Measurements from ENCODE around the gene FCHSD1. TPM values are rescaled to one million over a fixed set of nuclear protein-coding genes. Genes with fewer than 3 reads are reported as not detected.

FCHSD1 gene
- total RNA-seq, 1 experiment from 2014 or later = 17.3 TPM

- Histone ChIP-seq H3K36me3 (replicated peaks; ENCODE audit: control insufficient read depth, insufficient read depth, low read length) (peaks cover 5% of the 10 kb centered on the region), H3K4me3 (ENCODE audit: insufficient read depth, low read depth, low read length) (no peak overlapping the region), H3K27me3 (ENCODE audit: control insufficient read depth, insufficient read depth, low read length) (peaks cover 6% of the 10 kb centered on the region)
- peak; percentile 70 for DNase-seq
Observed at GRCh38 chr5:141641634-141642267, 9.5 kb downstream of the FCHSD1 start.

- DNase-seq = no peak
- Histone ChIP-seq H3K36me3 (replicated peaks; ENCODE audit: control insufficient read depth, insufficient read depth, low read length) (peaks cover 4% of the 10 kb centered on the region), H3K27me3 (ENCODE audit: control insufficient read depth, insufficient read depth, low read length) (peaks cover 6% of the 10 kb centered on the region), H3K4me3 (ENCODE audit: insufficient read depth, low read depth, low read length) (no peak overlapping the region)
Observed at GRCh38 chr5:141640698-141641097, 10.5 kb downstream of the FCHSD1 start.

- H3K27me3 ChIP-seq (ENCODE audit: control insufficient read depth, insufficient read depth, low read length) = peaks cover 6% of the 10 kb centered on the region
- no peak overlapping the region for H3K4me3 ChIP-seq (ENCODE audit: insufficient read depth, low read depth, low read length)
- peaks cover 2% of the 10 kb centered on the region for H3K36me3 ChIP-seq (replicated peaks; ENCODE audit: control insufficient read depth, insufficient read depth, low read length)
- peak; percentile 42 for DNase-seq
Observed at GRCh38 chr5:141640051-141640415, 11.2 kb downstream of the FCHSD1 start.

GRCh38 chr5:141639357-141640050 is 11.7 kb downstream of the FCHSD1 start:
- Histone ChIP-seq H3K4me3 (ENCODE audit: insufficient read depth, low read depth, low read length) (no peak overlapping the region), H3K36me3 (replicated peaks; ENCODE audit: control insufficient read depth, insufficient read depth, low read length) (peaks cover 2% of the 10 kb centered on the region), H3K27me3 (ENCODE audit: control insufficient read depth, insufficient read depth, low read length) (peaks cover 6% of the 10 kb centered on the region)
- DNase-seq = peak; percentile 39

- no peak for DNase-seq
- peaks cover 6% of the 10 kb centered on the region for H3K27me3 ChIP-seq (ENCODE audit: control insufficient read depth, insufficient read depth, low read length)
- no peak overlapping the region for H3K4me3 ChIP-seq (ENCODE audit: insufficient read depth, low read depth, low read length)
- peaks cover 2% of the 10 kb centered on the region for H3K36me3 ChIP-seq (replicated peaks; ENCODE audit: control insufficient read depth, insufficient read depth, low read length)
Observed at GRCh38 chr5:141638771-141639170, 12.4 kb downstream of the FCHSD1 start.

GRCh38 chr5:141637767-141638419 is 13.3 kb downstream of the FCHSD1 start:
- Histone ChIP-seq H3K27me3 (ENCODE audit: control insufficient read depth, insufficient read depth, low read length) (peaks cover 6% of the 10 kb centered on the region), H3K4me3 (ENCODE audit: insufficient read depth, low read depth, low read length) (peak overlapping the region; percentile 84), H3K36me3 (replicated peaks; ENCODE audit: control insufficient read depth, insufficient read depth, low read length) (peaks cover 2% of the 10 kb centered on the region)
- peak; percentile 97 for DNase-seq

GRCh38 chr5:141637123-141637766 is 14.0 kb downstream of the FCHSD1 start:
- Histone ChIP-seq H3K27me3 (ENCODE audit: control insufficient read depth, insufficient read depth, low read length) (peaks cover 6% of the 10 kb centered on the region), H3K4me3 (ENCODE audit: insufficient read depth, low read depth, low read length) (peak overlapping the region; percentile 84), H3K36me3 (replicated peaks; ENCODE audit: control insufficient read depth, insufficient read depth, low read length) (peaks cover 2% of the 10 kb centered on the region)
- DNase-seq = peak; percentile 88

- Histone ChIP-seq H3K36me3 (replicated peaks; ENCODE audit: control insufficient read depth, insufficient read depth, low read length) (peaks cover 2% of the 10 kb centered on the region), H3K27me3 (ENCODE audit: control insufficient read depth, insufficient read depth, low read length) (peaks cover 6% of the 10 kb centered on the region), H3K4me3 (ENCODE audit: insufficient read depth, low read depth, low read length) (peak within 1 kb of the TSS; percentile 84)
- DNase-seq = peak; percentile 99
Observed at GRCh38 chr5:141636413-141637122, 14.7 kb downstream of the FCHSD1 start, which contains the start of the genes HDAC3 and RELL2. Gene HDAC3, minus strand, starts transcription at chr5:141636849. Its CDS starts 59 bp downstream, at chr5:141636790. Gene RELL2, plus strand, starts transcription at chr5:141636997. Its CDS starts 1,229 bp downstream, at chr5:141638226.

GRCh38 chr5:141636106-141636412 is 15.2 kb downstream of the FCHSD1 start:
- no peak for DNase-seq
- peak overlapping the region; percentile 84 for H3K4me3 ChIP-seq (ENCODE audit: insufficient read depth, low read depth, low read length)
- no peaks in the 10 kb centered on the region; the same call in none of the 2 replicates for H3K36me3 ChIP-seq (replicated peaks; ENCODE audit: control insufficient read depth, insufficient read depth, low read length)
- H3K27me3 ChIP-seq (ENCODE audit: control insufficient read depth, insufficient read depth, low read length) = peaks cover 6% of the 10 kb centered on the region

GRCh38 chr5:141635646-141636045 is 15.6 kb downstream of the FCHSD1 start:
- peaks cover 6% of the 10 kb centered on the region for H3K27me3 ChIP-seq (ENCODE audit: control insufficient read depth, insufficient read depth, low read length)

GRCh38 chr5:141634720-141635119 is 16.5 kb downstream of the FCHSD1 start:
- Histone ChIP-seq H3K27me3 (ENCODE audit: control insufficient read depth, insufficient read depth, low read length) (peaks cover 6% of the 10 kb centered on the region), H3K36me3 (replicated peaks; ENCODE audit: control insufficient read depth, insufficient read depth, low read length) (no peaks in the 10 kb centered on the region; the same call in none of the 2 replicates), H3K4me3 (ENCODE audit: insufficient read depth, low read depth, low read length) (no peak overlapping the region)
- DNase-seq = no peak

More at GRCh38 chr5:141635646-141636045, 15.6 kb downstream of the FCHSD1 start:
- H3K4me3 ChIP-seq (ENCODE audit: insufficient read depth, low read depth, low read length) = peak overlapping the region; percentile 84; the same call in 1 of the 2 replicates
- DNase-seq = no peak
- no peaks in the 10 kb centered on the region; the same call in none of the 2 replicates for H3K36me3 ChIP-seq (replicated peaks; ENCODE audit: control insufficient read depth, insufficient read depth, low read length)

- Histone ChIP-seq H3K27me3 (ENCODE audit: control insufficient read depth, insufficient read depth, low read length) (peaks cover 6% of the 10 kb centered on the region), H3K4me3 (ENCODE audit: insufficient read depth, low read depth, low read length) (no peak overlapping the region), H3K36me3 (replicated peaks; ENCODE audit: control insufficient read depth, insufficient read depth, low read length) (peaks cover 3% of the 10 kb centered on the region)
- no peak for DNase-seq
Observed at GRCh38 chr5:141633871-141634561, 17.2 kb downstream of the FCHSD1 start.

GRCh38 chr5:141632650-141633049 is 18.6 kb downstream of the FCHSD1 start:
- no peak for DNase-seq
- H3K4me3 ChIP-seq (ENCODE audit: insufficient read depth, low read depth, low read length) = no peak overlapping the region
- peaks cover 2% of the 10 kb centered on the region; the same call in 1 of the 2 replicates for H3K27me3 ChIP-seq (ENCODE audit: control insufficient read depth, insufficient read depth, low read length)
- peaks cover 13% of the 10 kb centered on the region for H3K36me3 ChIP-seq (replicated peaks; ENCODE audit: control insufficient read depth, insufficient read depth, low read length)

All from H7 (cell line).